ENCODE results near the gene CGNL1. TPM values are rescaled to one million over a fixed set of nuclear protein-coding genes. Genes with fewer than 3 reads are reported as not detected.

CGNL1 gene
- total RNA-seq, 1 donor from 2014 or later = 11.0 TPM

DNA sequence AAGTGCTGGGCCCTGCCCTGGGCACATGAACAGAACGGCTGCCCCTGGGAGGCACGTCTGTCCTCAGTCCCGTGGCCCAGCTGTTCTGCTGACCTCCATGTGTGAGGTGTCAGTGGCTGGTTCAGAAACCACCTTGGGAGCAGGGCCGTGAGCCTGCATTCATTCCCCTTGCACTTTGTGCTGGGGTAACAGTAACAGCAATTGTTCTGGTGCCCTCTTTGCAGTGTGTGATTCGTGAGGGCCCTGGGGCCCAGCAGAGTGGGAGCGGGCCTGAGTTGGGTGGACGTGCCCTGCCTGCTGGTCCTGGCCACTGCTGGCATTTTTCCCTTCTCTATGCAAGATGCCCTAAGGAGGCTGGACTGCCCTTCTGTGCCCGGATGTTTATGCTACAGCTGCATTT, 165.0 kb downstream of the CGNL1 start:
- Histone ChIP-seq H3K27ac (ENCODE audit: low read depth, low read length) (no peak overlapping the region), H3K79me2 (ENCODE audit: insufficient read depth, low read length) (no peaks in the 10 kb centered on the region), H3K4me1 (ENCODE audit: insufficient read depth, low read length) (no peaks in the 10 kb centered on the region), H3K36me3 (ENCODE audit: insufficient read depth, low read length) (no peaks in the 10 kb centered on the region), H3K27me3 (ENCODE audit: insufficient read depth, low read length) (no peaks in the 10 kb centered on the region), H4K20me1 (ENCODE audit: insufficient read depth, low read length) (no peaks in the 10 kb centered on the region), H2AFZ (ENCODE audit: low read depth, low read length) (no peak overlapping the region), H3K4me2 (ENCODE audit: low read length) (no peak overlapping the region), H3K4me3 (ENCODE audit: insufficient read depth, low read depth, low read length) (no peak overlapping the region), H3K9ac (ENCODE audit: low read length) (no peak overlapping the region), H3K9me3 (ENCODE audit: insufficient read depth, low read depth, low read length) (no peaks in the 10 kb centered on the region)
- peaks cover 11% of the 10 kb centered on the region for H3K9me3 Mint-ChIP-seq (ENCODE audit: unreplicated experiment)
- peaks cover 13% of the 10 kb centered on the region for H3K4me1 Mint-ChIP-seq (ENCODE audit: low read depth, unreplicated experiment)
- peaks cover 19% of the 10 kb centered on the region for H3K36me3 Mint-ChIP-seq (ENCODE audit: low read depth, unreplicated experiment)
- DNase-seq (ENCODE audit: low read depth) = no peak
- no peak overlapping the region for H3K27ac Mint-ChIP-seq (ENCODE audit: unreplicated experiment)
- no peak for FAIRE-seq
- H3K27me3 Mint-ChIP-seq (ENCODE audit: low read depth, unreplicated experiment) = peaks cover 3% of the 10 kb centered on the region
- no peak overlapping the region for H3K4me3 Mint-ChIP-seq (ENCODE audit: unreplicated experiment)
- no peak for TF ChIP-seq EZH2 (IDR thresholded peaks at IDR 0.05; ENCODE audit: insufficient read depth, low read length)
- no peak for TF ChIP-seq CTCF (IDR thresholded peaks at IDR 0.05; ENCODE audit: insufficient read depth, low read depth, low read length)

GRCh38 chr15:57541805-57542504, 165.7 kb downstream of the CGNL1 start:
- no peaks in the 10 kb centered on the region for H3K27me3 ChIP-seq (ENCODE audit: insufficient read depth, low read length)
- H2AFZ ChIP-seq (ENCODE audit: low read depth, low read length) = no peak overlapping the region
- peaks cover 15% of the 10 kb centered on the region for H3K36me3 Mint-ChIP-seq (ENCODE audit: low read depth, unreplicated experiment)
- H3K4me3 Mint-ChIP-seq (ENCODE audit: unreplicated experiment) = no peak overlapping the region
- peaks cover 3% of the 10 kb centered on the region for H3K27me3 Mint-ChIP-seq (ENCODE audit: low read depth, unreplicated experiment)
- no peak overlapping the region for H3K4me3 ChIP-seq (ENCODE audit: insufficient read depth, low read depth, low read length)
- H3K4me1 ChIP-seq (ENCODE audit: insufficient read depth, low read length) = no peaks in the 10 kb centered on the region
- no peak for TF ChIP-seq EZH2 (IDR thresholded peaks at IDR 0.05; ENCODE audit: insufficient read depth, low read length)
- TF ChIP-seq CTCF (IDR thresholded peaks at IDR 0.05; ENCODE audit: insufficient read depth, low read depth, low read length) = peak; percentile 93
- H3K9ac ChIP-seq (ENCODE audit: low read length) = no peak overlapping the region
- peaks cover 11% of the 10 kb centered on the region for H3K9me3 Mint-ChIP-seq (ENCODE audit: unreplicated experiment)
- no peak overlapping the region for H3K27ac Mint-ChIP-seq (ENCODE audit: unreplicated experiment)
- no peaks in the 10 kb centered on the region for H3K79me2 ChIP-seq (ENCODE audit: insufficient read depth, low read length)
- peaks cover 12% of the 10 kb centered on the region for H3K4me1 Mint-ChIP-seq (ENCODE audit: low read depth, unreplicated experiment)
- H3K9me3 ChIP-seq (ENCODE audit: insufficient read depth, low read depth, low read length) = no peaks in the 10 kb centered on the region
- FAIRE-seq (peak; percentile 9), DNase-seq (ENCODE audit: low read depth) (peak; percentile 37)
- H3K27ac ChIP-seq (ENCODE audit: low read depth, low read length) = no peak overlapping the region
- no peaks in the 10 kb centered on the region for H4K20me1 ChIP-seq (ENCODE audit: insufficient read depth, low read length)
- no peaks in the 10 kb centered on the region for H3K36me3 ChIP-seq (ENCODE audit: insufficient read depth, low read length)
- H3K4me2 ChIP-seq (ENCODE audit: low read length) = no peak overlapping the region

GRCh38 chr15:57542505-57542817, 166.2 kb downstream of the CGNL1 start:
- Histone ChIP-seq H3K79me2 (ENCODE audit: insufficient read depth, low read length) (no peaks in the 10 kb centered on the region), H3K36me3 (ENCODE audit: insufficient read depth, low read length) (no peaks in the 10 kb centered on the region), H2AFZ (ENCODE audit: low read depth, low read length) (no peak overlapping the region), H3K27ac (ENCODE audit: low read depth, low read length) (no peak overlapping the region), H3K27me3 (ENCODE audit: insufficient read depth, low read length) (no peaks in the 10 kb centered on the region), H3K4me1 (ENCODE audit: insufficient read depth, low read length) (no peaks in the 10 kb centered on the region), H3K4me2 (ENCODE audit: low read length) (no peak overlapping the region), H3K9ac (ENCODE audit: low read length) (no peak overlapping the region), H3K9me3 (ENCODE audit: insufficient read depth, low read depth, low read length) (no peaks in the 10 kb centered on the region), H4K20me1 (ENCODE audit: insufficient read depth, low read length) (no peaks in the 10 kb centered on the region), H3K4me3 (ENCODE audit: insufficient read depth, low read depth, low read length) (no peak overlapping the region)
- Mint-ChIP-seq H3K4me1 (ENCODE audit: low read depth, unreplicated experiment) (peaks cover 7% of the 10 kb centered on the region), H3K27me3 (ENCODE audit: low read depth, unreplicated experiment) (peaks cover 3% of the 10 kb centered on the region), H3K36me3 (ENCODE audit: low read depth, unreplicated experiment) (peaks cover 15% of the 10 kb centered on the region), H3K4me3 (ENCODE audit: unreplicated experiment) (no peak overlapping the region), H3K27ac (ENCODE audit: unreplicated experiment) (no peak overlapping the region), H3K9me3 (ENCODE audit: unreplicated experiment) (peaks cover 11% of the 10 kb centered on the region)
- TF ChIP-seq EZH2 (IDR thresholded peaks at IDR 0.05; ENCODE audit: insufficient read depth, low read length) (no peak), CTCF (IDR thresholded peaks at IDR 0.05; ENCODE audit: insufficient read depth, low read depth, low read length) (no peak)
- FAIRE-seq (no peak), DNase-seq (ENCODE audit: low read depth) (no peak)

Data from astrocyte (in vitro differentiated cells and primary cell).